GM21367 (cell line): ENCODE data around the gene OAF.
"Not testable (repeated sequence)": the region's sequence is repeated elsewhere in the genome, so short reads cannot be mapped to it uniquely, and the experiment has no call there.

Experiments
- ATAC-seq: cut with Tn5 transposase; IDR thresholded peaks from one replicate; pipeline ENCODE4 v1.9.1; 2021; ENCODE audit not compliant: unreplicated experiment

Gene OAF

GRCh38 chr11:120210626-120211521, at the start of gene OAF:
OAF (plus strand) TSS chr11:120211032; CDS start chr11:120211280, 248 bp downstream.
- ATAC-seq: peak; percentile 61

GRCh38 chr11:120167659-120168058, 43.2 kb upstream of the OAF start:
- ATAC-seq: no peak

- ATAC-seq: no peak
Observed at GRCh38 chr11:120168108-120168959, 42.5 kb upstream of the OAF start.

GRCh38 chr11:120168960-120169681, 41.7 kb upstream of the OAF start:
- ATAC-seq: no peak

- no peak for ATAC-seq
Observed at GRCh38 chr11:120169981-120170698, 40.7 kb upstream of the OAF start.

- no peak for ATAC-seq
Observed at GRCh38 chr11:120170741-120171261, 40.0 kb upstream of the OAF start.

- ATAC-seq: no peak
Observed at GRCh38 chr11:120172054-120172911, 38.5 kb upstream of the OAF start.

- ATAC-seq: no peak
Observed at GRCh38 chr11:120173019-120173705, 37.7 kb upstream of the OAF start.

- no peak for ATAC-seq
Observed at GRCh38 chr11:120173807-120174206, 37.0 kb upstream of the OAF start.

GRCh38 chr11:120174866-120175265, 36.0 kb upstream of the OAF start:
- ATAC-seq: no peak

- no peak for ATAC-seq
Observed at GRCh38 chr11:120178561-120179056, 32.2 kb upstream of the OAF start.

GRCh38 chr11:120179057-120179672, 31.7 kb upstream of the OAF start:
- no peak for ATAC-seq

- not testable (repeated sequence) for ATAC-seq
Observed at GRCh38 chr11:120180063-120180462, 30.8 kb upstream of the OAF start.

GRCh38 chr11:120180551-120181232, 30.1 kb upstream of the OAF start:
- ATAC-seq: no peak

GRCh38 chr11:120181376-120181975, 29.4 kb upstream of the OAF start:
- ATAC-seq: no peak

- no peak for ATAC-seq
Observed at GRCh38 chr11:120182372-120182771, 28.5 kb upstream of the OAF start.
